Keratinocyte (primary cell): ENCODE data around the gene PCDHGC5.

ENCODE experiments used
- EZH2 ChIP-seq: IDR thresholded peaks from one replicate; pipeline ENCODE4 v1.6.1; 2012; ENCODE audit warnings: inconsistent platforms, mild to moderate bottlenecking, low read length, moderate library complexity
- TF ChIP-seq, protein P1 (sequence below), 3 experiments: IDR thresholded peaks in 1 of 3; conservative IDR thresholded peaks in 1 of 3; optimal IDR thresholded peaks in 1 of 3; 2 replicates in 2 of 3; 3 replicates in 1 of 3; pipeline versions ENCODE3 to v1.5.1; 2011; ENCODE audit warnings: low read length in 3 of 3, mild to moderate bottlenecking in 3 of 3, moderate library complexity in 2 of 3, control low read depth in 1 of 3, inconsistent platforms in 1 of 3; ENCODE audit not compliant: insufficient read depth in 2 of 3; ENCODE audit errors: extremely low read depth in 1 of 3

- TF ChIP-seq, protein P1, sequence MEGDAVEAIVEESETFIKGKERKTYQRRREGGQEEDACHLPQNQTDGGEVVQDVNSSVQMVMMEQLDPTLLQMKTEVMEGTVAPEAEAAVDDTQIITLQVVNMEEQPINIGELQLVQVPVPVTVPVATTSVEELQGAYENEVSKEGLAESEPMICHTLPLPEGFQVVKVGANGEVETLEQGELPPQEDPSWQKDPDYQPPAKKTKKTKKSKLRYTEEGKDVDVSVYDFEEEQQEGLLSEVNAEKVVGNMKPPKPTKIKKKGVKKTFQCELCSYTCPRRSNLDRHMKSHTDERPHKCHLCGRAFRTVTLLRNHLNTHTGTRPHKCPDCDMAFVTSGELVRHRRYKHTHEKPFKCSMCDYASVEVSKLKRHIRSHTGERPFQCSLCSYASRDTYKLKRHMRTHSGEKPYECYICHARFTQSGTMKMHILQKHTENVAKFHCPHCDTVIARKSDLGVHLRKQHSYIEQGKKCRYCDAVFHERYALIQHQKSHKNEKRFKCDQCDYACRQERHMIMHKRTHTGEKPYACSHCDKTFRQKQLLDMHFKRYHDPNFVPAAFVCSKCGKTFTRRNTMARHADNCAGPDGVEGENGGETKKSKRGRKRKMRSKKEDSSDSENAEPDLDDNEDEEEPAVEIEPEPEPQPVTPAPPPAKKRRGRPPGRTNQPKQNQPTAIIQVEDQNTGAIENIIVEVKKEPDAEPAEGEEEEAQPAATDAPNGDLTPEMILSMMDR (optimal IDR thresholded peaks at IDR 0.05 in 1 of 3, IDR thresholded peaks at IDR 0.05 in 1 of 3, conservative IDR thresholded peaks at IDR 0.05 in 1 of 3; ENCODE audit: extremely low read depth in 1 of 3, insufficient read depth in 2 of 3, low read length in 3 of 3) = peak; percentile 80 to 91 (median 89)
- TF ChIP-seq EZH2 = no peak
These were observed 23.6 kb downstream of the PCDHGC5 start for GRCh38 chr5:141512390-141512910.
